Epithelial cell of proximal tubule (primary cell): ENCODE results near the gene PAK1. TPM values are rescaled to one million over a fixed set of nuclear protein-coding genes. Genes with fewer than 3 reads are reported as not detected.
"Not testable (repeated sequence)": the region's sequence is repeated elsewhere in the genome, so short reads cannot be mapped to it uniquely, and the experiment has no call there.

Source experiments
- DNase-seq: peaks from one replicate; pipeline ENCODE4 v3.0.0-alpha.2; 2011; ENCODE audit warnings: low read depth
- H3K4me3 ChIP-seq: 2 replicates; pipeline ENCODE4 v1.5.1; 2011; ENCODE audit warnings: low read depth, mild to moderate bottlenecking, low read length
- CTCF ChIP-seq: conservative IDR thresholded peaks from 2 replicates; pipeline ENCODE4 v1.5.1; 2012; ENCODE audit warnings: low read depth, mild to moderate bottlenecking, low read length
- total RNA-seq: library from RNA; depleted of rRNA; stranded (reverse); fragments of >200 nt; gene quantifications from 2 replicates; pipeline ENCODE4 v1.2.3, GENCODE V29; 2015

Gene PAK1
- total RNA-seq, 1 donor from 2014 or later = 38.8 TPM

- TF ChIP-seq CTCF = no peak
- DNase-seq = no peak
- H3K4me3 ChIP-seq = no peak overlapping the region
Measured at GRCh38 chr11:77503006-77503405, 29.1 kb upstream of the PAK1 start.

GRCh38 chr11:77502346-77502905 lies 28.5 kb upstream of the PAK1 start:
- no peak overlapping the region for H3K4me3 ChIP-seq
- no peak for DNase-seq
- TF ChIP-seq CTCF = no peak

- no peak overlapping the region for H3K4me3 ChIP-seq
Measured at GRCh38 chr11:77501758-77502157, 27.9 kb upstream of the PAK1 start.

GRCh38 chr11:77497368-77497767 lies 23.5 kb upstream of the PAK1 start:
- DNase-seq = no peak
- no peak for TF ChIP-seq CTCF
- no peak overlapping the region for H3K4me3 ChIP-seq

More at GRCh38 chr11:77501758-77502157, 27.9 kb upstream of the PAK1 start:
- no peak for DNase-seq
- TF ChIP-seq CTCF = no peak

- no peak for DNase-seq
- no peak for TF ChIP-seq CTCF
- no peak overlapping the region for H3K4me3 ChIP-seq
Measured at GRCh38 chr11:77495526-77495925, 21.6 kb upstream of the PAK1 start.

- not testable (repeated sequence) for H3K4me3 ChIP-seq, DNase-seq
Measured at GRCh38 chr11:77490035-77490434, 16.1 kb upstream of the PAK1 start.

GRCh38 chr11:77487790-77488189 lies 13.9 kb upstream of the PAK1 start:
- TF ChIP-seq CTCF = no peak
- no peak overlapping the region for H3K4me3 ChIP-seq
- DNase-seq = no peak
